WTC11 (cell line): Measurements from ENCODE around the gene CLDN22.

Experiments
- ATF6 ChIP-seq: sonication (generic); formaldehyde crosslinking; IDR thresholded peaks from 2 replicates; pipeline ENCODE4 v1.8.1; 2023; ENCODE audit warnings: mild to moderate bottlenecking, missing genetic modification reagents
- CTCF ChIP-seq: fragments of 200-600 bp; IDR thresholded peaks from 2 replicates; pipeline ENCODE4 v1.8.0; 2022; ENCODE audit warnings: antibody characterized with exemption
- NR2C2 ChIP-seq: sonication (generic); formaldehyde crosslinking; IDR thresholded peaks from 2 replicates; pipeline ENCODE4 v1.8.0; 2022; ENCODE audit warnings: mild to moderate bottlenecking, missing genetic modification reagents

- TF ChIP-seq CTCF (no peak), ATF6 (CRISPR knock-in tag) (no peak), NR2C2 (CRISPR knock-in tag) (no peak)
Measured at GRCh38 chr4:183342541-183343533, 22.8 kb upstream of the CLDN22 start.
